GM12891 (cell line): ENCODE results near the gene ARAP2.

Source experiments
- DNase-seq: peaks from one replicate; pipeline ENCODE4 v3.0.0; 2011; ENCODE audit warnings: low spot score; ENCODE audit not compliant: insufficient read length
- FAIRE-seq: peaks from 2 replicates; lab custom pipeline; 2011; peaks lifted over from hg19 to GRCh38; lab: Jason Lieb, UNC
- PAX5 ChIP-seq: IDR thresholded peaks from 2 replicates; pipeline ENCODE4 v1.6.1; 2011; ENCODE audit warnings: low read length, moderate library complexity, mild to moderate bottlenecking; ENCODE audit not compliant: insufficient read depth, severe bottlenecking
- POLR2A ChIP-seq: IDR thresholded peaks from 2 replicates; pipeline ENCODE4 v1.6.1; 2011; ENCODE audit warnings: low read depth, low read length, control low read depth
- POLR2AphosphoS5 ChIP-seq: IDR thresholded peaks from 2 replicates; pipeline ENCODE4 v1.6.1; 2011; ENCODE audit warnings: low read depth, low read length, control low read depth
- POU2F2 ChIP-seq: IDR thresholded peaks from 2 replicates; pipeline ENCODE4 v1.6.1; 2011; ENCODE audit warnings: low read depth, mild to moderate bottlenecking, control low read depth, low read length, moderate library complexity
- SPI1 ChIP-seq: IDR thresholded peaks from 2 replicates; pipeline ENCODE4 v1.6.1; 2011; ENCODE audit warnings: low read depth, low read length, control low read depth
- TAF1 ChIP-seq: IDR thresholded peaks from 2 replicates; pipeline ENCODE4 v1.6.1; 2011; ENCODE audit warnings: low read depth, low read length, control low read depth

Gene ARAP2

DNA sequence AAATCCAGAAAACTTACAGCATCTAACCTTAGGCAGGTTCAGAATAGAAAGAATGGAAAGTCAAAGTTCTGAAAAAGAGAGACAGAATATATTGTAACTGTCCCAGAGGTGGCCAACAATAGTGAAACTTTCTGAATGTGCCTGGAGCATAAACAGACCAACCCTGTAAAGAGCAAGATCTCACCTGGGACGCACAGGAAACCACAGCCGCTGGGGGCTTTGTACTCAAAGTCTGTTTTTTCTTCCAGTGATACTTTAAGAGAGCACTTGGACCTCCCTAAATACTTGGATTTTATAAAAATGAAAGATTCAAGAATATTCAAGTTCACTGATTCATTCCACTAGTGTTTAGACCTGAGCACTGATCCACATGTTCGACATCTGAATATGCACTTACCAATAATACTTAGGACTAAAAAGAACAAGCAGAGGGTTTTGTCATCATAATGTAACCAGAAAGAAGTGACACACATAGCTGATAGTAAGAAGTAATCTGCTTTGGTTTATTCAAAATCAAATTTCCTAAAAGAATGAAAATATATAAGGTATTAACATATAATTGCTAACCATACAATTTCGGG is 35.3 kb downstream of the ARAP2 start:
- FAIRE-seq (peak; percentile 82), DNase-seq (no peak)
- TF ChIP-seq TAF1 (no peak), POU2F2 (no peak), PAX5 (no peak), POLR2AphosphoS5 (no peak), POLR2A (no peak), SPI1 (no peak)

DNA sequence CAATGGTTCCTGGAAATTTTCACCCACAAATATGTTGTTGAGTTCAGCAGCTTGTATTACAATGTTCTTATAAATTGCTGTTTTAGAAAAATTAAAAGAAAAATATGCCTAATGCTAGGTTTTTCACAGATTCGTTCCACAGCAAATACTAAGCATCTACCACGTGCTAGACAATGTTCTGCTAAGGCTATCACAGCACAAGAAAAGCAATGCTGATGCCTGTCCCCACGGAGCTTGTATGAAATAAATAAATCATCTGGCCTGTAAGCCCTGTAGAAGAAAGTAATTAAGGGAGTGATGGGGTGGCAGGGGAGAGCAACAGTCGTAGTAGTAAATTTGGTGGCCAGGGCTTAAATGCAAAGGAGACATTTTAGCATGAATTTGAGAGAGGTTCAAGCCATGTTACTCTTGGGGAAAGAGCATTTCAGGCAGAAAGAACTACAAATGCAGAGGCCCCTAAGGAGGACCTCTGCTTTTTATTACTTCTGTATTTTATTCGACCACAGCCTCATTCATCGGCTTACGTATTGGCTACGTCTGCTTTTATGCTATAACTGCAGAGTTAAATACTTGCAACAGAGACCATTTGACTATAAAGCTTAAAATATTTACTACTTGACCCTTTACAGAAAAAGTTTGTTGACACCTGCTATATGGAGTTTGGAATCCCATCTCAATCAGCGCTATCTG is 36.3 kb downstream of the ARAP2 start:
- FAIRE-seq (peak; percentile 13), DNase-seq (no peak)
- TF ChIP-seq POU2F2 (no peak), TAF1 (no peak), POLR2AphosphoS5 (no peak), PAX5 (no peak), SPI1 (no peak), POLR2A (no peak)

- TF ChIP-seq POU2F2: no peak
- no peak for DNase-seq
- no peak for FAIRE-seq
Measured at GRCh38 chr4:36207367-36207766, 36.9 kb downstream of the ARAP2 start.

GRCh38 chr4:36206603-36207311 is 37.6 kb downstream of the ARAP2 start:
- DNase-seq: no peak
- FAIRE-seq: no peak
- TF ChIP-seq SPI1 (no peak), POU2F2 (no peak), PAX5 (no peak), POLR2A (no peak), POLR2AphosphoS5 (no peak), TAF1 (no peak)

GRCh38 chr4:36206012-36206411 is 38.3 kb downstream of the ARAP2 start:
- FAIRE-seq (no peak), DNase-seq (no peak)
- no peak for TF ChIP-seq POU2F2
- no peak for TF ChIP-seq POLR2AphosphoS5
- no peak for TF ChIP-seq SPI1
- no peak; the same call in 1 of the 2 replicates for TF ChIP-seq POLR2A
- TF ChIP-seq PAX5: no peak
- TF ChIP-seq TAF1: no peak

- no peak for FAIRE-seq
- no peak for TF ChIP-seq POLR2AphosphoS5
- no peak for TF ChIP-seq POU2F2
- TF ChIP-seq TAF1: no peak
- TF ChIP-seq SPI1: no peak
- TF ChIP-seq POLR2A: no peak
- TF ChIP-seq PAX5: no peak
- DNase-seq: no peak
Measured at GRCh38 chr4:36198861-36199260, 45.5 kb downstream of the ARAP2 start.

- no peak for DNase-seq
- TF ChIP-seq POU2F2 (no peak), PAX5 (no peak)
- FAIRE-seq: no peak
Measured at GRCh38 chr4:36198068-36198808, 46.1 kb downstream of the ARAP2 start.

- no peak for TF ChIP-seq PAX5
- peak; percentile 15; the same call in 1 of the 2 replicates for TF ChIP-seq POLR2A
- peak; percentile 47; the same call in 1 of the 2 replicates for TF ChIP-seq POLR2AphosphoS5
- DNase-seq (no peak), FAIRE-seq (no peak)
Measured at GRCh38 chr4:36197501-36197900, 46.8 kb downstream of the ARAP2 start.

DNA sequence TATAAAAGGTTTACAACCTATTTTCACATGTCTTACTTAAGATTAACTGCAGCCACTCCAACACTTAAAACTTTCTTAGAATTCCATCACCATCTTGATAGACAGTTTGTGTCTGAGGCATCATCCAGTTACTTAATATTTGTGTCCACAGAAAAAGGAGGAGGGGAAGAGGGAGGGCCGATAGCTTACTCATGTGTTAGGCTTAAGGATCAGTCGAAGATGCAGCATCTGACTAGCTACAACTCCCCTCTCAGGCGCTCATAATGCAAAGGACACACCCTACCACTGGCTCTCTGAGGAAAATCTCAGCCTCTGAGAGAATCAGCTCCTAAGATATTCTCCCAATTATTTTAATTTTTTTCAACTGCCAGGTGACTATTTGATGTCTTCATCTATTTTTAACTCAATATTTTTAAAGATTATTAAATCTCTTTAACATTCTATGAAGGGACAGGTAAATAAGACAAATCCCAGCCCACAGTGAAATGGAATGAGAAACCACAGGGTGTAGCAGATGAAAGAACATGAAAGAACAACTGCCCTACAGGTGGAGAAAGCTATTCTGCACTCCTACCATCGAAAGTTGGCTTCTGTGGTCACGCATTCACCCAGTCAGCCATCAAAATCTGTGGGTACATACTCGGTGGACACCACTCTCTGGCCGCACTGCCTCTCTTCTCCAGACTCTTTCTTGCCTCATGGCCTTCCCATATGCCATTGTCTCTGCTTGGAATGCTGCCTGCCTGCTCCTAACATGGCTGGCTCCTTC is 48.0 kb downstream of the ARAP2 start:
- no peak for TF ChIP-seq TAF1
- TF ChIP-seq POLR2AphosphoS5: peak; percentile 71; the same call in 1 of the 2 replicates
- TF ChIP-seq POLR2A: peak; percentile 65; the same call in 1 of the 2 replicates
- FAIRE-seq: peak; percentile 16
- no peak for DNase-seq
